Fibroblast of mammary gland (primary cell): ENCODE data around the gene F12.

Experiments
- DNase-seq: peaks from one replicate; pipeline ENCODE4 v3.0.0-alpha.2; 2010; ENCODE audit warnings: low read depth
- H3K4me3 ChIP-seq: 2 replicates; pipeline ENCODE4 v1.5.1; 2011; ENCODE audit warnings: low read depth, mild to moderate bottlenecking, low read length, moderate library complexity; ENCODE audit not compliant: control insufficient read depth
- CTCF ChIP-seq: conservative IDR thresholded peaks from 2 replicates; pipeline ENCODE4 v1.5.1; 2011; ENCODE audit warnings: low read depth, low read length, inconsistent platforms; ENCODE audit not compliant: control insufficient read depth, insufficient read depth

The F12 gene

GRCh38 chr5:177442066-177442826 lies 32.9 kb upstream of the F12 start:
- H3K4me3 ChIP-seq, result no peak overlapping the region
- no peak for TF ChIP-seq CTCF
- no peak for DNase-seq

GRCh38 chr5:177440990-177441780 lies 31.8 kb upstream of the F12 start:
- no peak for DNase-seq
- H3K4me3 ChIP-seq, result no peak overlapping the region
- TF ChIP-seq CTCF, result no peak

- DNase-seq, result no peak
- no peak for TF ChIP-seq CTCF
- no peak overlapping the region for H3K4me3 ChIP-seq
Observed at GRCh38 chr5:177440211-177440989, 31.0 kb upstream of the F12 start.

- no peak for DNase-seq
- H3K4me3 ChIP-seq, result no peak overlapping the region
- no peak for TF ChIP-seq CTCF
Observed at GRCh38 chr5:177439518-177440053, 30.2 kb upstream of the F12 start.

GRCh38 chr5:177438468-177438867 lies 29.1 kb upstream of the F12 start:
- no peak for DNase-seq
- H3K4me3 ChIP-seq, result no peak overlapping the region
- TF ChIP-seq CTCF, result no peak

- DNase-seq, result no peak
- H3K4me3 ChIP-seq, result no peak overlapping the region
- no peak for TF ChIP-seq CTCF
Observed at GRCh38 chr5:177437623-177438022, 28.3 kb upstream of the F12 start.
